Activated CD8-positive, alpha-beta T cell treated with anti-CD3 and anti-CD28 coated beads, Interleukin-2, amount 10 ng/mL, durations not matched to agents 7 days and 5 days (primary cell): ENCODE measurements around the gene IFRD2. TPM values are rescaled to one million over a fixed set of nuclear protein-coding genes. Genes with fewer than 3 reads are reported as not detected.

Experiments
- ATAC-seq: fragments of 150-1000 bp; cut with Tn5 transposase; one replicate; pipeline ENCODE4 v1.10.0; 2021; ENCODE audit warnings: moderate library complexity
- CTCF ChIA-PET: fragments of 350-600 bp; sonication (Branson Sonifier 250); formaldehyde crosslinking; loops from one replicate; lab custom pipeline; 2021; ENCODE audit warnings: antibody characterized with exemption; lab: Charles Lee
- POLR2A ChIA-PET: fragments of 350-600 bp; sonication (Branson Sonifier 250); formaldehyde crosslinking; loops from one replicate; lab custom pipeline; 2021; ENCODE audit warnings: antibody characterized with exemption; lab: Charles Lee
- DNase-seq: peaks from one replicate; pipeline ENCODE4 v3.0.0-alpha.2; 2020
- H3K27ac Mint-ChIP-seq: one replicate; pipeline ENCODE4 v1.8.0; 2021; ENCODE audit warnings: mild to moderate bottlenecking, mixed read lengths
- H3K27me3 Mint-ChIP-seq: one replicate; pipeline ENCODE4 v1.8.0; 2021; ENCODE audit warnings: low read depth, mixed read lengths
- H3K36me3 Mint-ChIP-seq: one replicate; pipeline ENCODE4 v1.8.0; 2021; ENCODE audit warnings: low read depth, mixed read lengths
- H3K4me1 Mint-ChIP-seq: one replicate; pipeline ENCODE4 v1.8.0; 2021; ENCODE audit warnings: low read depth, mixed read lengths
- H3K4me3 Mint-ChIP-seq: one replicate; pipeline ENCODE4 v1.8.0; 2021; ENCODE audit warnings: mild to moderate bottlenecking, mixed read lengths
- H3K9me3 Mint-ChIP-seq: one replicate; pipeline ENCODE4 v1.8.0; 2022; ENCODE audit warnings: mixed read lengths; ENCODE audit not compliant: insufficient read depth
- total RNA-seq, 2 experiments: library from RNA; stranded (reverse); gene quantifications; one replicate each; pipeline ENCODE4 v1.2.3, GENCODE V29; 2021

The IFRD2 gene
- total RNA-seq, 2 experiments from 2014 or later, result 81.3 to 85.1 TPM

- Mint-ChIP-seq H3K4me3 (peak overlapping the region; percentile 99), H3K27me3 (no peaks in the 10 kb centered on the region), H3K4me1 (peaks cover 63% of the 10 kb centered on the region), H3K36me3 (peaks cover 48% of the 10 kb centered on the region), H3K27ac (peak overlapping the region; percentile 93), H3K9me3 (no peaks in the 10 kb centered on the region)
- DNase-seq (peak; percentile 93), ATAC-seq (peak; percentile 56)
- ChIA-PET CTCF (interaction anchor here (0.7 to 6.7 kb wide), 4 partner anchors 7 to 43 kb away, joined by 3 to 122 read pairs (median 4); no protein-coding TSS in a partner anchor), POLR2A (interaction anchor here (0.7 to 3.6 kb wide), 7 partner anchors 9 to 103 kb away, joined by 3 to 24 read pairs (median 5); partner anchors contain the start of genes HYAL3, NAA80 and RASSF1)
Measured at GRCh38 chr3:50237754-50238548, 54.3 kb downstream of the IFRD2 start.

Other genes with a start within 250 kb of the IFRD2 start
- gene RBM5, start 203.5 kb downstream of the IFRD2 start, total RNA-seq, result 100 to 1,000 TPM; 180 to 185 TPM
- gene SEMA3F, start 137.1 kb downstream of the IFRD2 start, total RNA-seq, result not detected
- not detected for gene GNAT1, start 100.8 kb downstream of the IFRD2 start, total RNA-seq
- not detected for gene SLC38A3, start 87.2 kb downstream of the IFRD2 start, total RNA-seq
- 100 to 1,000 TPM; 515 to 531 TPM for gene GNAI2, start 56.2 kb downstream of the IFRD2 start, total RNA-seq
- gene SEMA3B, start 23.3 kb downstream of the IFRD2 start, total RNA-seq, result under 1 TPM; 0.52 to 0.84 TPM
- not detected for gene LSMEM2, start 13.3 kb downstream of the IFRD2 start, total RNA-seq
- 10 to 100 TPM in 1 of 2 experiments, 1 to 10 TPM in 1; 9.7 to 12.7 TPM for gene HYAL3, start 7.0 kb upstream of the IFRD2 start, total RNA-seq
- gene NAA80, start 7.0 kb upstream of the IFRD2 start, total RNA-seq, result 10 to 100 TPM; 26.8 to 28.5 TPM
- under 1 TPM in 1 of 2 experiments, not detected in 1; 0.16 TPM for gene HYAL1, start 11.1 kb upstream of the IFRD2 start, total RNA-seq
- 1 to 10 TPM; 6.5 to 6.8 TPM for gene HYAL2, start 30.3 kb upstream of the IFRD2 start, total RNA-seq
- 10 to 100 TPM; 18.5 to 20.8 TPM for gene TUSC2, start 35.8 kb upstream of the IFRD2 start, total RNA-seq
- 100 to 1,000 TPM; 172 to 174 TPM for gene RASSF1, start 48.4 kb upstream of the IFRD2 start, total RNA-seq
- gene ZMYND10, start 53.3 kb upstream of the IFRD2 start, total RNA-seq, result 1 to 10 TPM; 5.0 to 5.1 TPM
- 10 to 100 TPM; 59.8 to 60.3 TPM for gene NPRL2, start 58.3 kb upstream of the IFRD2 start, total RNA-seq
- 10 to 100 TPM; 42.5 to 43.6 TPM for gene CYB561D2, start 58.4 kb upstream of the IFRD2 start, total RNA-seq
- 10 to 100 TPM; 18.0 to 18.9 TPM for gene TMEM115, start 67.1 kb upstream of the IFRD2 start, total RNA-seq
- gene CACNA2D2, start 211.2 kb upstream of the IFRD2 start, total RNA-seq, result under 1 TPM; 0.78 to 0.95 TPM